ENCODE data around the gene RNF150. TPM values are rescaled to one million over a fixed set of nuclear protein-coding genes. Genes with fewer than 3 reads are reported as not detected.

Gene RNF150
- total RNA-seq, 3 donors from 2014 or later, result 2.5 to 88.8 (median 3.1) TPM

DNA sequence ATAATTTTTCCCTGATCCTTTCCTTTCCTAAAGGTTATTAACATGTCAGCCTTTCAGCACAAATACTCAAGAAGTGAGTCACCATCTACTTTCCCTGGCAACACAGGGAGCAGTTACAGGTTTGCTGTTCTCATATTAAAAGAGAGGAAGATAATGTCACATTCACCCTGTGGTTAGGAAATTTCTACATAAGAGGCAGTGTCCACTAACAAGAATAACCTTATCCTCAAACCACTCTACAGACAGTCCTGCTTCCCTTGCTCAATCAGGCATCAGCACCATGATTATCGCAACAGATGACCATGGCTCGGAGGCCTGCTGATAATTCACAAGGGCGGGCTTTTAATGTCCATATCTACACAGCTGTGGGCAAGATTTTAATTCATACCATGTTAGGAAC lies 30.9 kb downstream of the RNF150 start:
- no peak for DNase-seq
- no peaks in the 10 kb centered on the region for H3K4me1 ChIP-seq (ENCODE audit: low read depth)
- TF ChIP-seq, protein P1, sequence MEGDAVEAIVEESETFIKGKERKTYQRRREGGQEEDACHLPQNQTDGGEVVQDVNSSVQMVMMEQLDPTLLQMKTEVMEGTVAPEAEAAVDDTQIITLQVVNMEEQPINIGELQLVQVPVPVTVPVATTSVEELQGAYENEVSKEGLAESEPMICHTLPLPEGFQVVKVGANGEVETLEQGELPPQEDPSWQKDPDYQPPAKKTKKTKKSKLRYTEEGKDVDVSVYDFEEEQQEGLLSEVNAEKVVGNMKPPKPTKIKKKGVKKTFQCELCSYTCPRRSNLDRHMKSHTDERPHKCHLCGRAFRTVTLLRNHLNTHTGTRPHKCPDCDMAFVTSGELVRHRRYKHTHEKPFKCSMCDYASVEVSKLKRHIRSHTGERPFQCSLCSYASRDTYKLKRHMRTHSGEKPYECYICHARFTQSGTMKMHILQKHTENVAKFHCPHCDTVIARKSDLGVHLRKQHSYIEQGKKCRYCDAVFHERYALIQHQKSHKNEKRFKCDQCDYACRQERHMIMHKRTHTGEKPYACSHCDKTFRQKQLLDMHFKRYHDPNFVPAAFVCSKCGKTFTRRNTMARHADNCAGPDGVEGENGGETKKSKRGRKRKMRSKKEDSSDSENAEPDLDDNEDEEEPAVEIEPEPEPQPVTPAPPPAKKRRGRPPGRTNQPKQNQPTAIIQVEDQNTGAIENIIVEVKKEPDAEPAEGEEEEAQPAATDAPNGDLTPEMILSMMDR (IDR thresholded peaks at IDR 0.05), result no peak
- H3K36me3 ChIP-seq (ENCODE audit: low read depth), result no peaks in the 10 kb centered on the region
- H3K9me3 ChIP-seq, result no peaks in the 10 kb centered on the region
- intact Hi-C loops (cut with DNase I, micrococcal nuclease), result no loop called here
- H3K4me3 ChIP-seq, result no peak overlapping the region
- ATAC-seq, result no peak

DNA sequence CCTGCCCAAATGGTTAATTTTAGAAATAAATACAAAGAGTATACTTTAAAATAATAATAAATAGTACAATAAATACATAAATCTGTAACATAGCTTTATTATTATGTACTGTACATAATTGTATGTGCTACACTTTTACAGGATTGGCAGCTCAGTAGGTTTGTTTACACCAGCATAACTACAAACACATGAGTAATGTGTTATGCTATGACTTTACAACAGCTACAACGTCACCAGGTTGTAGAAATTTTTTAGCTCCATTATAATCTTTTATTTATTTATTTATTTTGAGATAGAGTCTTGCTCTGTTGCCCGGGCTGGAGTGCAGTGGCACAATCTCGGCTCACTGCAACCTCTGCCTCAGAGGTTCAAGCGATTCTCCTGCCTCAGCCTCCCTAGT lies 31.8 kb downstream of the RNF150 start:
- no peak overlapping the region for H3K4me3 ChIP-seq
- no peaks in the 10 kb centered on the region for H3K9me3 ChIP-seq
- H3K36me3 ChIP-seq (ENCODE audit: low read depth), result no peaks in the 10 kb centered on the region
- TF ChIP-seq, protein P1 (IDR thresholded peaks at IDR 0.05), result no peak
- intact Hi-C loops (cut with DNase I, micrococcal nuclease), result no loop called here
- DNase-seq, result no peak
- no peaks in the 10 kb centered on the region for H3K4me1 ChIP-seq (ENCODE audit: low read depth)
- no peak for ATAC-seq

DNA sequence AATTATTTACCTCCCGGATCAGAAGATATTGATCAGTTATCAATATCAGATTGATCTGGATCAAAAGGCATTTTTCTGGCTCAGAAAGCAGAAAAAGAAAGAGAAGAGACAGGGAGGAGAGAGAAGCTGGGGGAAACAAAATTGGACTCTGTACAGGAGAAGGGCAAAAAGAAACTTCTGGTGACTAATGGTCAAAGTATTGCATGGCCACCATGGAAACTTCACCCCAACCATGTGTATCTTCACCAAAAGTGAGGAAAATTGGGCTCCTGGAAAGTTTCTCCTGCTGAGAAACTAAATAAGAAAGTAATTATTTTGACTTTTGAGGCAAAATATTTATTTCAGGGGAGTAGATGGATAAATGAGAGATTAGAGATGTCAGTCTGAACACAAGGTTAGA lies 33.9 kb downstream of the RNF150 start:
- TF ChIP-seq, protein P1 (IDR thresholded peaks at IDR 0.05), result no peak
- Histone ChIP-seq H3K4me3 (no peak overlapping the region), H3K4me1 (ENCODE audit: low read depth) (no peaks in the 10 kb centered on the region), H3K9me3 (peaks cover under 1% of the 10 kb centered on the region), H3K36me3 (ENCODE audit: low read depth) (no peaks in the 10 kb centered on the region)
- intact Hi-C loops (cut with DNase I, micrococcal nuclease), result no loop called here
- DNase-seq (no peak), ATAC-seq (no peak)

DNA sequence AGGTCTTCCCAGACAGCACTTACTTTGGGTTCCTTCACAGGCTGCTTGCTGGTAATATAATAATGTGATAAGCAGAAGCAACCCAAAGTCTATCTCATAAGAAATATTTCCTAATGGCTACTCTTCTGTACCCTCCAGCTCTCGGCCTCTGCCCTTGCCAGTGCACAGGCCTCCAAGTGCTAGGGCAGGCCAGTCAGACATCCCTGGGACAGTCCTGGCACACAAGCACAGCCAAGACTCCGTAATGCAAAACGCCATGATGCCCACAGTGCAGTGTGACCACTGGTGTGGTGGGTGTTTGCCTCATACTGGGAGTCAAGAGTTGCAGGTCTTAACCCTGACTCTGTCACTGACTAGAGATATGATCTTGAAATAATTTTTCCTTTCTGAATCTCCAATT lies 35.1 kb downstream of the RNF150 start:
- Histone ChIP-seq H3K4me1 (ENCODE audit: low read depth) (no peaks in the 10 kb centered on the region), H3K4me3 (no peak overlapping the region), H3K9me3 (peaks cover 5% of the 10 kb centered on the region), H3K36me3 (ENCODE audit: low read depth) (no peaks in the 10 kb centered on the region)
- ATAC-seq, result no peak
- DNase-seq, result no peak
- TF ChIP-seq, protein P1 (IDR thresholded peaks at IDR 0.05), result no peak
- intact Hi-C loops (cut with DNase I, micrococcal nuclease), result no loop called here

DNA sequence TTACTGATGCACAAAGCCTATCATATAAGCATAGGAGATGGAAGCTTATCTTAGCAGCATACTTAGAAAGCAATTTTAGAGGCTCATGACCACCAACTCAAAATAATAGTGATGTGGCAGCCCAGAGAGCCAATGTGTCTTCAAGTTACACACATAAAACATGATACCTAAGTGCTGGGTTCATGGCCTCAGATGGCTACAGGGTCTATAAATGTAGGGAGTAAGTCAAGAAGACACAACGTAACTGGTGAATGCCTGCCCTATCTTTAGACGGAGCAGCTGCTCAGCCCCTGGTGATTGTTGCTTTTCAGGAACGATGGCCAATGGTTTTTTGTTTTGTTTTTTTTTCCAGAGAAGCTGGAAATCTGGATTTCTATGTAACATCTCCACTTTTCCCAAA lies 42.8 kb downstream of the RNF150 start:
- TF ChIP-seq, protein P1 (IDR thresholded peaks at IDR 0.05), result no peak
- H3K4me3 ChIP-seq, result no peak overlapping the region
- H3K4me1 ChIP-seq (ENCODE audit: low read depth), result no peaks in the 10 kb centered on the region
- no peaks in the 10 kb centered on the region for H3K36me3 ChIP-seq (ENCODE audit: low read depth)
- peaks cover 5% of the 10 kb centered on the region for H3K9me3 ChIP-seq
- ATAC-seq (no peak), DNase-seq (no peak)
- intact Hi-C loops (cut with DNase I, micrococcal nuclease), result no loop called here

DNA sequence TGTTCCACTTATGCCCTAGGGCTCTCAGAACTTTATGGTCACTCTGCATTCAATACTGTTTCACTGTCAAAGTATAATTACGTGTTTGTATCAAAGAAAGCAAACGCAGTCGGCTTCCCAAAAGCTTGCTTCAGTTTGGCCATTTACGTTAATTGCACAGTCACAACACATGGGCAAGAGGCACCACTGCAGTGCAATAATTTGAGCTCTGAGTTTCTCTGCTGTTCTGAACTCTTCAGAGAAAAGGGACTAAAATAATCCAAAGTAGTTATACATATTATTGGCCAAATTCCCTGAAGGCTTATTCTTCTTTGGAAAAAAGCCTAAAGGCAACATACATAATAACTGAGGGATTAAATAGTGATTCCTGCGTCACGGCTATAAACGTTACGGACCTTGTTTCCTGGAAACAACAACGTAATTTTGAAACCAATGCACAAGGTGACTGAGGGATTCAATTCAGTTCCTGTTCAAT lies 51.3 kb downstream of the RNF150 start:
- intact Hi-C loops (cut with DNase I, micrococcal nuclease), result no loop called here
- TF ChIP-seq, protein P1 (IDR thresholded peaks at IDR 0.05), result no peak
- no peaks in the 10 kb centered on the region for H3K36me3 ChIP-seq (ENCODE audit: low read depth)
- DNase-seq, result no peak
- no peaks in the 10 kb centered on the region for H3K4me1 ChIP-seq (ENCODE audit: low read depth)
- H3K4me3 ChIP-seq, result no peak overlapping the region
- no peak for ATAC-seq
- no peaks in the 10 kb centered on the region for H3K9me3 ChIP-seq

Measured in mucosa of descending colon (tissue), 3 donors.